C4-2B (cell line): ENCODE data around the gene RSAD2.

Experiments used
- ZFX ChIP-seq: fragments of 450-650 bp; IDR thresholded peaks from 2 replicates; pipeline ENCODE4 v1.6.1; 2017
- TF ChIP-seq, protein P1 (sequence below): fragments of 450-650 bp; conservative IDR thresholded peaks from 2 replicates; pipeline ENCODE4 v1.5.1; 2017; ENCODE audit warnings: mild to moderate bottlenecking

DNA sequence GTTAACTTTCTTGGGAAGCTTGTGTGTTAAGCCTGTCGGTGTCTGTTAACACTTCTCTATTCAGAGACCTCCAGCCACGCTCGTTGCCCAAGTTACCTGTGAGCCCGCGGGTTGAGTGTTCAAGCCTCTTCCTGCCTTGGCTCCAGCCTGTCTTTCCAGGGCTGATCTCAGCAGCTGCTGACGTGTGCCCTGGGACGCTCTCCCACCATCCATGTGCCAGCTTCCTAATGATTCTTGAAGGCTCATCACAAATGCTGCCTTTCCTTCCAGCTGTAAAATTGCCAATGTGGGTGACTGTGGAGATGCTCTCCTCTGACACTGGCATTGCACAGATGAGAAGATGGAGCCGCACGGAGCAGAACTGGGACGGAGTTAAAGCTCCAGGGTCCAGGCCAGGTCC is 45.7 kb downstream of the RSAD2 start:
- TF ChIP-seq, protein P1, sequence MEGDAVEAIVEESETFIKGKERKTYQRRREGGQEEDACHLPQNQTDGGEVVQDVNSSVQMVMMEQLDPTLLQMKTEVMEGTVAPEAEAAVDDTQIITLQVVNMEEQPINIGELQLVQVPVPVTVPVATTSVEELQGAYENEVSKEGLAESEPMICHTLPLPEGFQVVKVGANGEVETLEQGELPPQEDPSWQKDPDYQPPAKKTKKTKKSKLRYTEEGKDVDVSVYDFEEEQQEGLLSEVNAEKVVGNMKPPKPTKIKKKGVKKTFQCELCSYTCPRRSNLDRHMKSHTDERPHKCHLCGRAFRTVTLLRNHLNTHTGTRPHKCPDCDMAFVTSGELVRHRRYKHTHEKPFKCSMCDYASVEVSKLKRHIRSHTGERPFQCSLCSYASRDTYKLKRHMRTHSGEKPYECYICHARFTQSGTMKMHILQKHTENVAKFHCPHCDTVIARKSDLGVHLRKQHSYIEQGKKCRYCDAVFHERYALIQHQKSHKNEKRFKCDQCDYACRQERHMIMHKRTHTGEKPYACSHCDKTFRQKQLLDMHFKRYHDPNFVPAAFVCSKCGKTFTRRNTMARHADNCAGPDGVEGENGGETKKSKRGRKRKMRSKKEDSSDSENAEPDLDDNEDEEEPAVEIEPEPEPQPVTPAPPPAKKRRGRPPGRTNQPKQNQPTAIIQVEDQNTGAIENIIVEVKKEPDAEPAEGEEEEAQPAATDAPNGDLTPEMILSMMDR = no peak
- no peak for TF ChIP-seq ZFX
